Measurements from ENCODE around the gene HIC2.

GRCh38 chr22:21457023-21457787 is 40.0 kb downstream of the HIC2 start:
- TF ChIP-seq CTCF (conservative IDR thresholded peaks at IDR 0.05; ENCODE audit: low read length) = no peak
- TF ChIP-seq EZH2phosphoT487 (IDR thresholded peaks at IDR 0.05; ENCODE audit: borderline replicate concordance, low read depth, low read length) = no peak

Measured in OCI-LY7 (cell line).